ENCODE measurements around the gene GINM1. TPM values are rescaled to one million over a fixed set of nuclear protein-coding genes. Genes with fewer than 3 reads are reported as not detected.
A peak's percentile ranks its signal among the peaks of the same experiment; 100 is the strongest.

GINM1 gene
- total and polyA plus RNA-seq, 9 of the 15 experiments (the other 6 are each of a cell fraction or from before 2014, with no cell fraction given) = 5.0 to 19.3 (median 14.2) TPM

GRCh38 chr6:149565527-149566409 is at the start of gene GINM1 (continued):
- TF ChIP-seq DEAF1 (CRISPR knock-in tag; IDR thresholded peaks at IDR 0.05) = peak; percentile 52
- no peak for TF ChIP-seq E2F5 (CRISPR knock-in tag; IDR thresholded peaks at IDR 0.05)
- peak; percentile 60; the same call in 1 of the 2 replicates for TF ChIP-seq ZNF395 (CRISPR knock-in tag; IDR thresholded peaks at IDR 0.05)
- TF ChIP-seq ZHX1 (conservative IDR thresholded peaks at IDR 0.05; ENCODE audit: low read length) = no peak
- peak; percentile 38; the same call in 1 of the 2 replicates for TF ChIP-seq LEF1 (IDR thresholded peaks at IDR 0.05)
- TF ChIP-seq NKRF (IDR thresholded peaks at IDR 0.05; ENCODE audit: borderline replicate concordance) = peak; percentile 86; the same call in 1 of the 2 replicates
- TF ChIP-seq CREB3 (tag; conservative IDR thresholded peaks at IDR 0.05; ENCODE audit: low read depth) = no peak
- TF ChIP-seq ZFX (CRISPR knock-in tag; IDR thresholded peaks at IDR 0.05) = no peak

Data from K562 (cell line).